ENCODE results near the gene RPS14.

Gene RPS14

DNA sequence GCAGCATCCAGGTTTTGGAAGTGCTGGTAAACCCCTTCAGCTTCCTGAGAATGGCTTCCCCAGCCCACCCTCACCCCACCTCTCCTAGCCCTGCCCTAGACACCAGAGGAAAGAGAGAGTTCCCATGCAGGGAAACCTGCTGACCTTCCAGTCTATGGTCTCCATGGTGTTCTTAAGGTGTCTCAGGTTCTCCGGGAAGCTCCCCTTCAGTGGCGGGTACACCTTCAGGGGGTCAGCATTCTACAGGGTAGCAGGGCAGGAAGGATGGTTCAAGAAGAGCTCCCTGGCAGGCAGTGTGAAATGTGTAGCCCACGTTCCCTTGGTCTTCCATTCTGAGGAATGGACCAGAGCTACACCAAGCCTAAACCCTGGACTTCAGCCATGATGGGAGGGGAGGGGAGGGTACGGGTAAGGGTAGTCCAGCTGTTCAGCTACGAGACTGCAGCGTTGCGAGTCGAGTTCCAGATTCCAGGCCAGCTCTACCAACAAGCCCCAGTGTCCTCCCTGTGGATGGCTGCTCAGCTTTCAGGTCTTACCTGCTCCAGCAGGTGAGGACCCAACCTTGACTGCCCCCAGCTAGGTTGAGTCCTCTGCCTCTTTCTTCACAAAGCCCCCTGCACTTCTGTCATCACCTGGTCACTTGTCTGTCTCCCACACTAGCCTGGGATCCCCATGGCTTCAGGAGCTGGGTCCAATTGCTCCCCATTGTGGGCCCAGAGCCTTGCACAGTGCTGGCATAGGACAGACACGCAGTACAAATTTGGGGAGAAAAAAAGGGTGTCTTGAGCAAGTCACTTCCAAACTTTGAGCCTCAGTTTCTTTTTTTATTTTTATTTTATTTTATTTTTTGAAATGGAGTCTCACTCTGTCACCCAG, 44.4 kb downstream of the RPS14 start:
- no peak overlapping the region for H3K4me3 ChIP-seq (ENCODE audit: low read depth, low read length)
- no peak for DNase-seq (ENCODE audit: low read depth)
- no peak for TF ChIP-seq POLR2A (IDR thresholded peaks at IDR 0.05; ENCODE audit: extremely low read depth, insufficient read length)
- TF ChIP-seq CTCF (IDR thresholded peaks at IDR 0.05; ENCODE audit: low read depth, low read length), result no peak
- no peak for TF ChIP-seq MAX (IDR thresholded peaks at IDR 0.05; ENCODE audit: low read depth, low read length)
- no peak for TF ChIP-seq MYC (IDR thresholded peaks at IDR 0.05; ENCODE audit: low read depth, low read length)

DNA sequence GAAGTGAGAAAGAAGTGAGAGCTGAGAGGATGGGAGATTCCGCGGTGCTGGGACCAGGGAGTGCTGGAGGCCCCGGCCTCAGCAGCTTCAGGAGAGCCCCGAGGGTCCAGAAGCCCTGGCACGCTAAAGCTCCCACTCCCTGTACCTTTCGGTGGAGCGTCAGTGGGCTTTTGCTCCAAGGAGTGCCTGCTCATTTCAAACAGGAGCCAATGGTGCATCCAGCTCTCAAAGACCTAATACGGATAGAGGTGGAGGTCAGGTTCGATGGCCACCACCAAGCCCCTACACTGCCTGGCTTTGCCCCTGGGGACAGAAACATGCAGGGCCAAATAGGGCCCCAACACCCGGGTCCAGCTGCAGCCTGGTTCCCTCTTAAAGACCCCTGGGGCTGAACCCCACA, 45.0 kb downstream of the RPS14 start:
- TF ChIP-seq POLR2A (IDR thresholded peaks at IDR 0.05; ENCODE audit: extremely low read depth, insufficient read length) (no peak), MAX (IDR thresholded peaks at IDR 0.05; ENCODE audit: low read depth, low read length) (no peak)
- no peak for DNase-seq (ENCODE audit: low read depth)

GRCh38 chr5:150404121-150404520, 45.4 kb downstream of the RPS14 start:
- TF ChIP-seq CTCF (IDR thresholded peaks at IDR 0.05; ENCODE audit: low read depth, low read length), result no peak
- TF ChIP-seq POLR2A (IDR thresholded peaks at IDR 0.05; ENCODE audit: extremely low read depth, insufficient read length), result no peak
- no peak for TF ChIP-seq MYC (IDR thresholded peaks at IDR 0.05; ENCODE audit: low read depth, low read length)
- no peak for TF ChIP-seq MAX (IDR thresholded peaks at IDR 0.05; ENCODE audit: low read depth, low read length)
- H3K4me3 ChIP-seq (ENCODE audit: low read depth, low read length), result no peak overlapping the region
- DNase-seq (ENCODE audit: low read depth), result no peak

More for the DNA sequence above, 45.0 kb downstream of the RPS14 start:
- no peak overlapping the region for H3K4me3 ChIP-seq (ENCODE audit: low read depth, low read length)

DNA sequence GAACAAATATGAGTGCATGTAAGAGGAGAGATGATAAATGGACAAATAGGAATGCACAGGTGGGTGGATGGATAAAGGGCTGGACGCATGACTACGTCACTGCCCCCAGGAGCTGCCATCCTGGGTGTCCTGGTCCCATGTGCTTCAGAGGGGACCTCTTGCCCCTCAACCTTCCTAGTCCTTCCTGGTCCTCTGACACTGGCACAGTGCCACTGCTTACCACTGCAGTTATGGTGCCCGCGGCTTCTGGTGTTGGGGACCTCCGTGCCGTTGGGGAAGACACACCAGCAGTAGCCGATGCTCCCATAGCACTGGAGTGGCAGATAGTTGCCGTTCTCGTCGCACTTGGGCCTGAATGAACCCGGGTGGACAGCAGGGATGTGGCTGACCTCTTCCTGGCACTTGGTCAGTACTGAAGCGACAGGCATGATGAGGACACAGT, 46.6 kb downstream of the RPS14 start:
- TF ChIP-seq CTCF (IDR thresholded peaks at IDR 0.05; ENCODE audit: low read depth, low read length) (no peak), MYC (IDR thresholded peaks at IDR 0.05; ENCODE audit: low read depth, low read length) (no peak), POLR2A (IDR thresholded peaks at IDR 0.05; ENCODE audit: extremely low read depth, insufficient read length) (no peak), MAX (IDR thresholded peaks at IDR 0.05; ENCODE audit: low read depth, low read length) (no peak)
- DNase-seq (ENCODE audit: low read depth), result no peak
- H3K4me3 ChIP-seq (ENCODE audit: low read depth, low read length), result no peak overlapping the region

GRCh38 chr5:150402229-150402773, 47.2 kb downstream of the RPS14 start:
- DNase-seq (ENCODE audit: low read depth), result no peak
- no peak for TF ChIP-seq CTCF (IDR thresholded peaks at IDR 0.05; ENCODE audit: low read depth, low read length)
- no peak for TF ChIP-seq MAX (IDR thresholded peaks at IDR 0.05; ENCODE audit: low read depth, low read length)
- no peak for TF ChIP-seq MYC (IDR thresholded peaks at IDR 0.05; ENCODE audit: low read depth, low read length)
- TF ChIP-seq POLR2A (IDR thresholded peaks at IDR 0.05; ENCODE audit: extremely low read depth, insufficient read length), result no peak
- H3K4me3 ChIP-seq (ENCODE audit: low read depth, low read length), result no peak overlapping the region

Data from NB4 (cell line).